Mesenchymal stem cell (in vitro differentiated cells and primary cell): ENCODE data around the gene PRX.
A peak's percentile ranks its signal among the peaks of the same experiment; 100 is the strongest.
"Not testable (repeated sequence)": the region's sequence is repeated elsewhere in the genome, so short reads cannot be mapped to it uniquely, and the experiment has no call there.

Experiments used
- DNase-seq: peaks from one replicate; pipeline ENCODE4 v3.0.0-alpha.2; 2013
- H2AFZ ChIP-seq: one replicate; pipeline ENCODE4 v1.6.1; 2013; ENCODE audit warnings: low read depth, mild to moderate bottlenecking, control low read depth, inconsistent platforms, low read length, moderate library complexity
- H2AK5ac ChIP-seq: 2 replicates; pipeline ENCODE4 v1.6.1; 2013; ENCODE audit warnings: low read length, moderate library complexity, mild to moderate bottlenecking, inconsistent platforms; ENCODE audit not compliant: severe bottlenecking
- H2BK120ac ChIP-seq: one replicate; pipeline ENCODE4 v1.6.1; 2013; ENCODE audit warnings: low read depth, mild to moderate bottlenecking, inconsistent platforms, low read length, moderate library complexity
- H2BK12ac ChIP-seq, 2 experiments: one replicate each; pipeline ENCODE4 v1.6.1; 2013; ENCODE audit warnings: inconsistent platforms in 2 of 2, low read length in 2 of 2, mild to moderate bottlenecking in 2 of 2, moderate library complexity in 2 of 2, control low read depth in 1 of 2
- H2BK15ac ChIP-seq: one replicate; pipeline ENCODE4 v1.6.1; 2013; ENCODE audit warnings: mild to moderate bottlenecking, low read depth, inconsistent platforms; ENCODE audit not compliant: poor library complexity, severe bottlenecking
- H2BK5ac ChIP-seq: 2 replicates; pipeline ENCODE4 v1.6.1; 2013; ENCODE audit warnings: low read depth, mild to moderate bottlenecking, low read length, control low read depth, inconsistent platforms; ENCODE audit not compliant: poor library complexity, severe bottlenecking
- H3K14ac ChIP-seq, 2 experiments: one replicate each; pipeline ENCODE4 v1.6.1; 2013; ENCODE audit warnings: inconsistent platforms in 2 of 2, low read length in 2 of 2, control low read depth in 1 of 2, mild to moderate bottlenecking in 1 of 2, moderate library complexity in 1 of 2
- H3K18ac ChIP-seq, 2 experiments: one replicate each; pipeline ENCODE4 v1.6.1; 2013; ENCODE audit warnings: inconsistent platforms in 2 of 2, low read length in 2 of 2, control low read depth in 1 of 2, low read depth in 1 of 2, mild to moderate bottlenecking in 1 of 2
- H3K23ac ChIP-seq, 2 experiments: one replicate each; pipeline ENCODE4 v1.6.1; 2013; ENCODE audit warnings: inconsistent platforms in 2 of 2, low read length in 2 of 2, mild to moderate bottlenecking in 2 of 2, moderate library complexity in 2 of 2, control low read depth in 1 of 2
- H3K27ac ChIP-seq: 2 replicates; pipeline ENCODE4 v1.5.1; 2013; ENCODE audit warnings: mild to moderate bottlenecking, moderate library complexity, low read length, control low read depth, inconsistent platforms; ENCODE audit not compliant: poor library complexity, severe bottlenecking
- H3K27me3 ChIP-seq, 2 experiments: 2 replicates each; pipeline versions ENCODE4 v1.6.1 to v1.7.0; 2013; ENCODE audit warnings: low read length in 2 of 2, mild to moderate bottlenecking in 2 of 2, moderate library complexity in 2 of 2, control low read depth in 1 of 2, inconsistent platforms in 1 of 2; ENCODE audit not compliant: control insufficient read depth in 1 of 2, insufficient read depth in 1 of 2
- H3K36me3 ChIP-seq, 2 experiments: 2 replicates each; pipeline versions ENCODE4 v1.6.1 to v1.7.0; 2013; ENCODE audit warnings: low read length in 2 of 2, control low read depth in 1 of 2, inconsistent platforms in 1 of 2, low read depth in 1 of 2, mild to moderate bottlenecking in 1 of 2; ENCODE audit not compliant: insufficient read depth in 2 of 2, control insufficient read depth in 1 of 2
- H3K4ac ChIP-seq, 2 experiments: one replicate each; pipeline ENCODE4 v1.6.1; 2013; ENCODE audit warnings: inconsistent platforms in 2 of 2, low read length in 2 of 2, mild to moderate bottlenecking in 2 of 2, moderate library complexity in 2 of 2, control low read depth in 1 of 2, low read depth in 1 of 2
- H3K4me1 ChIP-seq: 2 replicates; pipeline ENCODE4 v1.6.1; 2013; ENCODE audit warnings: low read depth, low read length, control low read depth; ENCODE audit not compliant: control insufficient read depth, insufficient read depth
- H3K4me2 ChIP-seq: 2 replicates; pipeline ENCODE4 v1.6.1; 2013; ENCODE audit warnings: low read length, mild to moderate bottlenecking, inconsistent platforms; ENCODE audit not compliant: poor library complexity, severe bottlenecking
- H3K4me3 ChIP-seq, 2 experiments: 2 replicates each; pipeline versions ENCODE4 v1.5.1 to v1.7.0; 2013; ENCODE audit warnings: low read length in 2 of 2, mild to moderate bottlenecking in 2 of 2, control low read depth in 1 of 2, low read depth in 1 of 2; ENCODE audit not compliant: insufficient read depth in 1 of 2
- H3K79me1 ChIP-seq: replicated peaks from 2 replicates; pipeline ENCODE4 v1.6.1; 2013; ENCODE audit warnings: mild to moderate bottlenecking, control low read depth, low read length, inconsistent platforms; ENCODE audit not compliant: poor library complexity, severe bottlenecking
- H3K9ac ChIP-seq: 2 replicates; pipeline ENCODE4 v1.7.0; 2013; ENCODE audit warnings: mild to moderate bottlenecking, low read length, moderate library complexity
- H3K9me3 ChIP-seq: 2 replicates; pipeline ENCODE4 v1.7.0; 2013; ENCODE audit warnings: mild to moderate bottlenecking, low read length; ENCODE audit not compliant: control insufficient read depth
- H4K8ac ChIP-seq: one replicate; pipeline ENCODE4 v1.6.1; 2013; ENCODE audit warnings: inconsistent platforms, mild to moderate bottlenecking, low read length, moderate library complexity
- H4K91ac ChIP-seq: one replicate; pipeline ENCODE4 v1.6.1; 2013; ENCODE audit warnings: mild to moderate bottlenecking, low read length, inconsistent platforms
- WGBS: methylation state at CpG from one replicate; pipeline ENCODE4 v1.1.7; 2013; ENCODE audit warnings: mixed read lengths; 5-methylcytosine and 5-hydroxymethylcytosine counted together

PRX gene

DNA sequence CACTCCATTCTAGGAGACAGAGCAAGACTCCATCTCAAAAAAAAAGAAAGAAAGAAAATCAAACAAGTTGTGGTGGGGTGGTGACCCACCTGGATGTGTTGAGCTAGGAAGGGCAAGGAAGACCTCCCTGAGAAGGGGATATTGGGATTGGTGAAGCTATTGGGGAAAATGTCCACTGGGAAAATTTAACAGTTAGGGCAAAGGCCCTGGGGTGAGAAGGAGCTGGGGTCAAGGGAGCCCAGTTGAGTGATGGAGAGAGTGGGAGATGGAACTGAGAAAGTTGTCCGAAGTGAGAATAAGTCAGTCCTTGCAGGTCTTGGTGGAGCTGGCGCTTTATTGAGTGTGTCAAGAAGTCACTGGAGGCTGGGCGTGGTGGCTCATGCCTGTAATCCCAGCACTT is 25.1 kb upstream of the PRX start:
- Histone ChIP-seq H3K4me3 (no peak overlapping the region), H2BK120ac (no peak overlapping the region), H2AFZ (no peak overlapping the region), H3K27me3 (no peaks in the 10 kb centered on the region), H2BK5ac (no peak overlapping the region), H3K4me1 (peaks cover 15% of the 10 kb centered on the region), H2AK5ac (no peak overlapping the region), H3K18ac (peak overlapping the region in 1 of 2 experiments; percentile 39), H2BK12ac (no peak overlapping the region), H2BK15ac (no peak overlapping the region), H3K4ac (no peak overlapping the region), H4K8ac (no peak overlapping the region), H3K9me3 (no peaks in the 10 kb centered on the region), H3K9ac (no peak overlapping the region), H4K91ac (no peak overlapping the region), H3K27ac (no peak overlapping the region), H3K23ac (no peak overlapping the region), H3K36me3 (peaks cover 31 to 33% of the 10 kb centered on the region in 2 experiments), H3K79me1 (peaks cover 5% of the 10 kb centered on the region), H3K14ac (no peak overlapping the region), H3K4me2 (no peak overlapping the region)
- 100% methylated on average over 3 of the region's 3 CpGs for WGBS
- no peak for DNase-seq

DNA sequence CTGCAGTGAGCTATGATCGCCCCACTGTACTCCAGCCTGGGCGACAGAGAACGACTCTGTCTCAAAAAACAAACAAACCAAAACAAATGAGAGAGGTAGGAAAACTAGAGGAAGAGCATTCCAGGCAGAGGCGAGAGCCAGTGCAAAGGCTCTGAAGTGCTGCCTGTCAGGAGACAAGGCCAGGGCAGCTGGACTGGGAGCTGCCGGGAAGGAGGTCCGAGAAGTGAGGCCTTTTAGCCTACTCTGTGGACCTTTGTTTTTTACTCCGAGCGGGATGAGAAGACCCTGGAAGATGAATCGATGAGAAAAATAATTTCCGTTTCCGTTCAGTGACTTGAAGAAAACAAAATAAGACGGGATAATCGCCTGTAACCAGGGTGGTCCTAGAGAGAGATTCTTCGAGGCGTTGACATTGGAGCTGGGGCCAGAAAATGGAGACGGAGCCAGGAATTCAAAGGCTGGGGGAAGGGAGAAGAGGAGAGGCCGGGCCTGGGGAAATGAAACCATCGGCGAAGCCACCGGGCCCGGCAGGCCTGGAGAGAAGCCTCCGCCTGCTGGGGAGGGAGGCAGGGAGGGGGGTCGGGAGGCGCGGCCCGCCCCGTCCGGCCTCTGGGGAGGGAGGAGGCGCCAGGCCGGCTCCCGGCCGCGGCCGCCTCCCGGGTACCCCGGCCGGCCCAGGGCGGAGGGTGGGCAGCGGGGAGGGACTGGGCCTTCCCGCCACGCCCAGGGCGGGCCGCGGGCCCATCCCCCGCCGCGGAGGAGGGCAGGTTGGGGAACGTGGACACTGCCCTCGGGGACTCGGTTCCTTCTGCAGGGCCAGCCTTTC is 20.4 kb upstream of the PRX start:
- H3K27ac ChIP-seq = peak overlapping the region; percentile 94
- H3K14ac ChIP-seq = peak overlapping the region in 1 of 2 experiments; percentile 75
- H2BK5ac ChIP-seq = peak overlapping the region; percentile 76
- no peaks in the 10 kb centered on the region for H3K9me3 ChIP-seq
- H3K9ac ChIP-seq = peak overlapping the region; percentile 99
- peak overlapping the region; percentile 92 for H2BK120ac ChIP-seq
- under 1% methylated on average over 46 of the region's 50 CpGs for WGBS
- peaks cover 0 to 3% of the 10 kb centered on the region in 2 experiments for H3K36me3 ChIP-seq
- peak overlapping the region in 1 of 2 experiments; percentile 99 for H3K23ac ChIP-seq
- H4K91ac ChIP-seq = peak overlapping the region; percentile 100
- H2BK12ac ChIP-seq = peak overlapping the region; percentile 54 to 66
- peak; percentile 94 for DNase-seq
- peak overlapping the region; percentile 60 for H3K4me2 ChIP-seq
- peak overlapping the region; percentile 98 for H2AK5ac ChIP-seq
- peak overlapping the region; percentile 87 to 99 for H3K4ac ChIP-seq
- H2AFZ ChIP-seq = peak overlapping the region; percentile 51
- peaks cover 2% of the 10 kb centered on the region for H3K79me1 ChIP-seq
- H3K18ac ChIP-seq = peak overlapping the region; percentile 95 to 98
- peak overlapping the region; percentile 42 to 81 for H3K4me3 ChIP-seq
- peak overlapping the region; percentile 94 for H2BK15ac ChIP-seq
- no peaks in the 10 kb centered on the region for H3K27me3 ChIP-seq
- H3K4me1 ChIP-seq = peaks cover 10% of the 10 kb centered on the region
- peak overlapping the region; percentile 98 for H4K8ac ChIP-seq

DNA sequence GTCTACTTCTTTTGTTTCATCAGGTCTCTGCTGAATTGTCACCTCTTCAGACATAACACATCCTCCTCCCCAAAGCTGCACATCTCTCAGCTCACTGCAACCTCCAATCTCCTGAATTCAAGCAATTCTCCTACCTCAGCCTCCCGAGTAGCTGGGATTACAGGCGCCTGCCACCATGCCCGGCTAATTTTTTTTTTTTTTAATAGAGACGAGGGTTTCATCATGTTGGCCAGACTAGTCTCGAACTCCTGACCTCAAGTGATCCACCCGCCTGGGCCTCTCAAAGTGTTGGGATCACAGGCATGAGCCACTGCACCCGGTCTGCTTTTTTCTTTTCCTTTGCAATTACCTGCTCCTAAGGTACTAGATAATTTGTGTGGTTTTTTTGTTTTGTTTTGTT is 19.6 kb upstream of the PRX start:
- Histone ChIP-seq H2BK120ac (peak overlapping the region; percentile 79), H2AK5ac (peak overlapping the region; percentile 98), H3K4me2 (peak overlapping the region; percentile 60), H2BK12ac (peak overlapping the region in 1 of 2 experiments; percentile 72), H3K4ac (peak overlapping the region; percentile 24 to 99), H3K9ac (peak overlapping the region; percentile 99), H3K27ac (peak overlapping the region; percentile 94), H3K4me3 (peak overlapping the region in 1 of 2 experiments; percentile 81), H3K18ac (peak overlapping the region in 1 of 2 experiments; percentile 98), H4K91ac (peak overlapping the region; percentile 11)
- not testable (repeated sequence) for H2BK5ac ChIP-seq, H3K79me1 ChIP-seq, H3K9me3 ChIP-seq, DNase-seq, H2AFZ ChIP-seq, H3K36me3 ChIP-seq, H3K14ac ChIP-seq, H2BK15ac ChIP-seq, H3K4me1 ChIP-seq, H3K27me3 ChIP-seq, H4K8ac ChIP-seq, H3K23ac ChIP-seq
- WGBS = 63% methylated on average over 6 of the region's 7 CpGs

DNA sequence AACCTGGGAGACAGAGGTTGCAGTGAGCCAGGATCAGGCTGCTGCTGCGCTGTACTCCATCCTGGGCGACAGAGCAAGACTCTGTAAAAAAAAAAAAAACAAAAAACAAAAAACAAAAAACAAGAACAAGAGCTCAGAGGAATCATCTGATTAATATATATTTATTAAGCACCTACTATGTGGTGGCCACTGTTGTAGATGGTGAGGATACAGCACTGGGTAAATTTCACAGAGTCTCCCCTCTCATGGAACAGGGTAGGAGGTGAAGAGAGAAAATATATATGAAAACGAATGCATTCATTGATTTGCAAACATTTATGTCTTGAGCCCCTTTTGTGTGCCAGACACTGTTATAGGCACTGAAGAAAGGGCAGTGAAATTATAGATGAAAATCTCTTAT is 18.5 kb upstream of the PRX start:
- no peak overlapping the region for H3K4ac ChIP-seq
- H3K23ac ChIP-seq = no peak overlapping the region
- H3K9me3 ChIP-seq = no peaks in the 10 kb centered on the region
- H2AK5ac ChIP-seq = peak overlapping the region; percentile 38
- H4K8ac ChIP-seq = no peak overlapping the region
- H3K9ac ChIP-seq = peak overlapping the region; percentile 99
- no peaks in the 10 kb centered on the region for H3K36me3 ChIP-seq
- H3K18ac ChIP-seq = peak overlapping the region; percentile 8 to 21
- H3K14ac ChIP-seq = no peak overlapping the region
- H3K79me1 ChIP-seq = peaks cover 2% of the 10 kb centered on the region
- H3K27me3 ChIP-seq = no peaks in the 10 kb centered on the region
- H2BK12ac ChIP-seq = peak overlapping the region in 1 of 2 experiments; percentile 54
- WGBS = 100% methylated on average over 1 of the region's 3 CpGs
- H4K91ac ChIP-seq = no peak overlapping the region
- H3K4me1 ChIP-seq = peaks cover 10% of the 10 kb centered on the region
- no peak overlapping the region for H2AFZ ChIP-seq
- no peak for DNase-seq
- H3K4me2 ChIP-seq = no peak overlapping the region
- no peak overlapping the region for H2BK5ac ChIP-seq
- no peak overlapping the region for H3K4me3 ChIP-seq
- no peak overlapping the region for H2BK15ac ChIP-seq
- peak overlapping the region; percentile 34 for H2BK120ac ChIP-seq
- no peak overlapping the region for H3K27ac ChIP-seq
